ENCODE measurements around the gene LIMS2.

The LIMS2 gene

GRCh38 chr2:127625572-127625951, 49.8 kb downstream of the LIMS2 start:
- H4K91ac ChIP-seq (ENCODE audit: low read depth, low read length) = no peak overlapping the region
- WGBS (ENCODE audit: extremely low coverage, insufficient coverage, insufficient read length) = no CpG with 5 or more reads among the region's 2 CpGs
- H3K27me3 ChIP-seq (ENCODE audit: insufficient read depth, low read length) = no peaks in the 10 kb centered on the region
- no peak overlapping the region for H3K4me2 ChIP-seq (ENCODE audit: low read length)
- peaks cover 0 to 2% of the 10 kb centered on the region in 2 experiments for H3K4me1 ChIP-seq (ENCODE audit: control insufficient read depth in 1 of 2, insufficient read depth in 2 of 2, low read length in 2 of 2)
- no peak overlapping the region for H3K4me3 ChIP-seq (ENCODE audit: low read depth, low read length)
- no peak overlapping the region for H2AK5ac ChIP-seq (ENCODE audit: low read length)
- no peak overlapping the region for H4K12ac ChIP-seq (ENCODE audit: low read depth, low read length)
- H3K9me3 ChIP-seq (ENCODE audit: insufficient read depth, low read depth, low read length) = peaks cover 5% of the 10 kb centered on the region
- no peak overlapping the region for H2BK5ac ChIP-seq (ENCODE audit: low read depth, low read length, poor library complexity)
- H2BK12ac ChIP-seq (ENCODE audit: low read length) = no peak overlapping the region
- H2BK120ac ChIP-seq (ENCODE audit: insufficient read depth, low read length, poor library complexity) = no peak overlapping the region
- no peak overlapping the region for H3K27ac ChIP-seq (ENCODE audit: low read depth, low read length)
- DNase-seq = no peak
- no peaks in the 10 kb centered on the region for H3K36me3 ChIP-seq (ENCODE audit: control insufficient read depth in 1 of 2, insufficient read depth in 2 of 2, low read length in 2 of 2)
- no peak overlapping the region for H3K18ac ChIP-seq (ENCODE audit: low read length)
- no peak overlapping the region for H2AFZ ChIP-seq (ENCODE audit: insufficient read depth, low read length, poor library complexity)
- no peak overlapping the region for H3K4ac ChIP-seq (ENCODE audit: low read depth, low read length)
- no peak overlapping the region for H3K9ac ChIP-seq (ENCODE audit: low read length)
- H3K79me1 ChIP-seq (ENCODE audit: low read length) = no peaks in the 10 kb centered on the region
- H3K79me2 ChIP-seq (ENCODE audit: control insufficient read depth, insufficient read depth, low read length, poor library complexity) = no peaks in the 10 kb centered on the region
- H4K8ac ChIP-seq (ENCODE audit: low read depth, low read length) = no peak overlapping the region
- H3K14ac ChIP-seq (ENCODE audit: low read length) = no peak overlapping the region
- H3K23ac ChIP-seq (ENCODE audit: low read length) = no peak overlapping the region

DNA sequence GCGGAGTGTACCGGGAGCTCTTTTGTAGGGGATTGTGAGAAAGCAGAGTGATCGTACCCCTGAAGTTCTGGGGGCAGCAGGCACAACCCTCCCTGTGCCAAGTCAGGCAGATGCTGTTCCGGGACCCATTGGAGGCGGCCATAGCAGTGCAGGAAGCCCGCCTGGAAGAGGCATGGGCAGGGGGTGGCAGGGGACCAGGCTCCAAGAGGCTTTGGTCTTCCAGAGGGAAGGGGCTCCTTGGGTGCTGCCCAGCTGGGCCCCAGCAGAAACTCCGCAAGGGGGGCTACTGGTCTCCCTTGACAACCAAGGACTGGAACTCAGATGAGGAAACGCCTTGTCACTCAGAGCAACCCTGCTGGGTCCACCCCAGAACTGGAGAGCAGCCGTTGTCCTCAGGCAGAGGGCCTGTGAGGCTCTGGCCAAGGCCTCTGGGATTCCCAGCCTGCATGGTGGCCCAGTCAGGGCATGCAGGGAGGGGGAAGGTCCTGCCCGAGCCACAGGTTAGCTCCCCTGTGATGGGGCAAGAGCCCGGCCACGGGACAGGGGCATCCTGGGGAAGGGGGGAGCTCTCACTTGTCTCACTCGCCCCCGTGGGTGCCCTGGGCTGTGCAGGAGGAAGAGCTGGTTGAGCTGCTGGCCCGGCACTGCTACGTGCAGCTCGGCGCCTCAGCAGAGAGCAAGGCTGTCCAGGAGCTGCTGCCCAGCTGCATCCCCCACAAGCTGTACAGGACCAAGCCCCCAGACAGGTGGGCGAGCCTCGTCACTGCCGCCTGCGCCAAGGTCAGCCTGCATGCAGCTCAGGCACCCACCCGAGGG, 50.4 kb downstream of the LIMS2 start:
- no peak overlapping the region for H2AFZ ChIP-seq (ENCODE audit: insufficient read depth, low read length, poor library complexity)
- H3K14ac ChIP-seq (ENCODE audit: low read length) = no peak overlapping the region
- no peaks in the 10 kb centered on the region for H3K36me3 ChIP-seq (ENCODE audit: control insufficient read depth in 1 of 2, insufficient read depth in 2 of 2, low read length in 2 of 2)
- H3K4me2 ChIP-seq (ENCODE audit: low read length) = no peak overlapping the region
- no peaks in the 10 kb centered on the region for H3K27me3 ChIP-seq (ENCODE audit: insufficient read depth, low read length)
- no peak overlapping the region for H3K4ac ChIP-seq (ENCODE audit: low read depth, low read length)
- H3K79me2 ChIP-seq (ENCODE audit: control insufficient read depth, insufficient read depth, low read length, poor library complexity) = no peaks in the 10 kb centered on the region
- H3K27ac ChIP-seq (ENCODE audit: low read depth, low read length) = no peak overlapping the region
- no peak overlapping the region for H2AK5ac ChIP-seq (ENCODE audit: low read length)
- WGBS (ENCODE audit: extremely low coverage, insufficient coverage, insufficient read length) = no CpG with 5 or more reads among the region's 23 CpGs
- no peak overlapping the region for H4K8ac ChIP-seq (ENCODE audit: low read depth, low read length)
- H4K91ac ChIP-seq (ENCODE audit: low read depth, low read length) = no peak overlapping the region
- peaks cover 0 to 2% of the 10 kb centered on the region in 2 experiments for H3K4me1 ChIP-seq (ENCODE audit: control insufficient read depth in 1 of 2, insufficient read depth in 2 of 2, low read length in 2 of 2)
- H2BK120ac ChIP-seq (ENCODE audit: insufficient read depth, low read length, poor library complexity) = no peak overlapping the region
- no peak for DNase-seq
- H2BK12ac ChIP-seq (ENCODE audit: low read length) = no peak overlapping the region
- no peak overlapping the region for H3K18ac ChIP-seq (ENCODE audit: low read length)
- no peak overlapping the region for H4K12ac ChIP-seq (ENCODE audit: low read depth, low read length)
- no peak overlapping the region for H3K23ac ChIP-seq (ENCODE audit: low read length)
- peaks cover 5% of the 10 kb centered on the region for H3K9me3 ChIP-seq (ENCODE audit: insufficient read depth, low read depth, low read length)
- peak overlapping the region; percentile 23 for H3K4me3 ChIP-seq (ENCODE audit: low read depth, low read length)
- no peak overlapping the region for H2BK5ac ChIP-seq (ENCODE audit: low read depth, low read length, poor library complexity)
- H3K79me1 ChIP-seq (ENCODE audit: low read length) = no peaks in the 10 kb centered on the region
- no peak overlapping the region for H3K9ac ChIP-seq (ENCODE audit: low read length)

DNA sequence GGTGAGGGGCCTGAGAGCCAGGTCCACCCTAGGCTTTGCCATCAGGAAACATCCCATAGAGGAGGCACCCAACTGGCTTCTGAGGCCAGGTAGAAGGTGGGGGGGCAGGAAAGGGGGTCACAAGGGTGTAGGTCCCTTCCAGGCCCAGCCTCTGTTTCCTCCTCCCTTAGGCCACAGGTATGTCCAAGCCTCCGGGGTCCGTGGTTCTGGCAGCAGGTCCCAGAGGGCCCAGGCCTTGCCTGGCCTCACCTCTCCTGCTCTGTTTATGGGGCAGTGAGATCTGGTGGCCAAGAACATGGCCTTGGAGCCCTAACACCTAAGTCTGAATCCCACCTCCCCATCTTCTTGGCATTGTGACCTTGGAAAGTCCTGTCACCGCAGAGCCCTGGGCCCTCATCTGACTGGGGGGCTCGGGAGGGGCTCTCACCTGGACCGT, 51.0 kb downstream of the LIMS2 start:
- WGBS (ENCODE audit: extremely low coverage, insufficient coverage, insufficient read length) = no CpG with 5 or more reads among the region's 5 CpGs
- no peak overlapping the region for H4K91ac ChIP-seq (ENCODE audit: low read depth, low read length)
- H2BK5ac ChIP-seq (ENCODE audit: low read depth, low read length, poor library complexity) = no peak overlapping the region
- no peaks in the 10 kb centered on the region for H3K79me1 ChIP-seq (ENCODE audit: low read length)
- H3K36me3 ChIP-seq (ENCODE audit: control insufficient read depth in 1 of 2, insufficient read depth in 2 of 2, low read length in 2 of 2) = no peaks in the 10 kb centered on the region
- no peak overlapping the region for H3K23ac ChIP-seq (ENCODE audit: low read length)
- no peak overlapping the region for H3K27ac ChIP-seq (ENCODE audit: low read depth, low read length)
- no peak overlapping the region for H2BK120ac ChIP-seq (ENCODE audit: insufficient read depth, low read length, poor library complexity)
- H3K4me3 ChIP-seq (ENCODE audit: low read depth, low read length) = no peak overlapping the region
- peaks cover 5% of the 10 kb centered on the region for H3K9me3 ChIP-seq (ENCODE audit: insufficient read depth, low read depth, low read length)
- no peaks in the 10 kb centered on the region for H3K27me3 ChIP-seq (ENCODE audit: insufficient read depth, low read length)
- no peak overlapping the region for H3K9ac ChIP-seq (ENCODE audit: low read length)
- no peak for DNase-seq
- no peak overlapping the region for H3K18ac ChIP-seq (ENCODE audit: low read length)
- no peak overlapping the region for H4K8ac ChIP-seq (ENCODE audit: low read depth, low read length)
- no peak overlapping the region for H3K14ac ChIP-seq (ENCODE audit: low read length)
- no peak overlapping the region for H3K4me2 ChIP-seq (ENCODE audit: low read length)
- no peak overlapping the region for H4K12ac ChIP-seq (ENCODE audit: low read depth, low read length)
- H3K4ac ChIP-seq (ENCODE audit: low read depth, low read length) = no peak overlapping the region
- H2BK12ac ChIP-seq (ENCODE audit: low read length) = no peak overlapping the region
- H3K79me2 ChIP-seq (ENCODE audit: control insufficient read depth, insufficient read depth, low read length, poor library complexity) = no peaks in the 10 kb centered on the region
- peaks cover 0 to 2% of the 10 kb centered on the region in 2 experiments for H3K4me1 ChIP-seq (ENCODE audit: control insufficient read depth in 1 of 2, insufficient read depth in 2 of 2, low read length in 2 of 2)
- H2AK5ac ChIP-seq (ENCODE audit: low read length) = no peak overlapping the region
- H2AFZ ChIP-seq (ENCODE audit: insufficient read depth, low read length, poor library complexity) = no peak overlapping the region

DNA sequence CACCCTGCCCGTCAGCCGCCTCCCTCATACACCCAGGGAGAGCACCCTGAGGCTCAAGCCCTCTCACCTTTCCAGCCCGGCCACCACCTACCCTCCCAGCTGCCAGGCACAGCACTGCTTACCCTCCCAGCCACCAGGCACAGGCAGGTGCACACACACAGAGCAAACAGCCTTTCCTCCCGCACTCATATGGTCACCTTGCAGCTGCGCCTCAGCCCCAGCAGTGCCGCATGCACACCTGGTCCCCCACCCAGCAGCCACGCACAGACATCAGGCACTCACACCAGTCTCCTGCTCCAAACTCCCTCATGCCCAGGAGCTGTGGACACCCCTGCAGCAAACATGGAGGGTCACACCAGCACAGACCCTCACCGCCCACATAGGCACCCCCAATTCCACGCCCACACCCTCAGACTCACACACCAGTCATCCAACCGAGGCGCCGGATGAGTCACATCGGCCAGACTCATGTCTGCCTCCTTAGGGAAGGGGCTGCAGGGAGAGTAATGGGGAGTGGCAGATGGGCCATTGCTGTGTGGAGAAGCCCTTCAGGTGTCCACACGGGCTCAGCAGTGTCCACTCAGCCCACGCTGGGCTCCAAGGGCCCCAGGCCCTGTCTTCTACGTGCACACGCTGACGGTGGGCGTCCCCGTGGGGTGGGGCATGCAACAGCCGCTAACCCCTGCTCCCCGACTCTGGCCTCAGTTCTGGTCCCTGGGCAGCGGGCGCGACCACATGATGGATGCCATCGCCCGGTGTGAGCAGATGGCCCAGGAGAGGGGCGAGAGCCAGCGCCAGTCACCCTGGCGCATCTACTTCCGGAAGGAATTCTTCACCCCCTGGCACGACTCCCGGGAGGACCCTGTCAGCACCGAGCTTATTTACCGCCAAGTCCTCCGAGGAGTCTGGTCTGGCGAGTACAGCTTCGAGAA, 51.7 kb downstream of the LIMS2 start:
- Histone ChIP-seq H3K79me1 (ENCODE audit: low read length) (no peaks in the 10 kb centered on the region), H3K4me3 (ENCODE audit: low read depth, low read length) (no peak overlapping the region), H2BK5ac (ENCODE audit: low read depth, low read length, poor library complexity) (no peak overlapping the region), H2AK5ac (ENCODE audit: low read length) (no peak overlapping the region), H3K18ac (ENCODE audit: low read length) (no peak overlapping the region), H3K4ac (ENCODE audit: low read depth, low read length) (no peak overlapping the region), H3K79me2 (ENCODE audit: control insufficient read depth, insufficient read depth, low read length, poor library complexity) (no peaks in the 10 kb centered on the region), H3K4me2 (ENCODE audit: low read length) (no peak overlapping the region), H2AFZ (ENCODE audit: insufficient read depth, low read length, poor library complexity) (no peak overlapping the region), H3K27me3 (ENCODE audit: insufficient read depth, low read length) (no peaks in the 10 kb centered on the region), H3K36me3 (ENCODE audit: control insufficient read depth in 1 of 2, insufficient read depth in 2 of 2, low read length in 2 of 2) (no peaks in the 10 kb centered on the region), H2BK12ac (ENCODE audit: low read length) (no peak overlapping the region), H3K9ac (ENCODE audit: low read length) (no peak overlapping the region), H4K12ac (ENCODE audit: low read depth, low read length) (no peak overlapping the region), H3K14ac (ENCODE audit: low read length) (no peak overlapping the region), H3K27ac (ENCODE audit: low read depth, low read length) (no peak overlapping the region), H4K91ac (ENCODE audit: low read depth, low read length) (no peak overlapping the region), H2BK120ac (ENCODE audit: insufficient read depth, low read length, poor library complexity) (no peak overlapping the region), H3K9me3 (ENCODE audit: insufficient read depth, low read depth, low read length) (peaks cover 5% of the 10 kb centered on the region), H3K23ac (ENCODE audit: low read length) (no peak overlapping the region), H4K8ac (ENCODE audit: low read depth, low read length) (no peak overlapping the region), H3K4me1 (ENCODE audit: control insufficient read depth in 1 of 2, insufficient read depth in 2 of 2, low read length in 2 of 2) (peaks cover 0 to 3% of the 10 kb centered on the region in 2 experiments)
- no peak for DNase-seq
- no CpG with 5 or more reads among the region's 38 CpGs for WGBS (ENCODE audit: extremely low coverage, insufficient coverage, insufficient read length)

Data from trophoblast cell (in vitro differentiated cells and primary cell).